CD8-positive, alpha-beta memory T cell (primary cell): ENCODE results near the gene LAMA3. TPM values are rescaled to one million over a fixed set of nuclear protein-coding genes. Genes with fewer than 3 reads are reported as not detected.

ENCODE experiments used
- CTCF ChIA-PET: fragments of 350-600 bp; sonication (Branson Sonifier 250); formaldehyde crosslinking; loops from one replicate; lab custom pipeline; 2021; ENCODE audit warnings: antibody characterized with exemption; lab: Charles Lee
- POLR2A ChIA-PET: fragments of 350-600 bp; sonication (Branson Sonifier 250); formaldehyde crosslinking; loops from one replicate; lab custom pipeline; 2021; ENCODE audit warnings: antibody characterized with exemption; lab: Charles Lee
- DNase-seq, 5 donors: peaks; one replicate each; pipeline versions ENCODE4 v3.0.0 to v3.0.0-alpha.2; 2020 to 2022; ENCODE audit warnings: mixed read lengths in 1 of 5
- H3K27ac ChIP-seq: one replicate; pipeline ENCODE4 v1.7.0; 2013; ENCODE audit warnings: low read depth, mild to moderate bottlenecking, low read length, moderate library complexity
- H3K27me3 ChIP-seq: 2 replicates; pipeline ENCODE4 v1.7.0; 2013; ENCODE audit warnings: low read length, mild to moderate bottlenecking; ENCODE audit not compliant: insufficient read depth, poor library complexity, severe bottlenecking
- H3K36me3 ChIP-seq: 2 replicates; pipeline ENCODE4 v1.7.0; 2013; ENCODE audit warnings: mild to moderate bottlenecking, low read length, moderate library complexity; ENCODE audit not compliant: insufficient read depth
- H3K4me1 ChIP-seq: 2 replicates; pipeline ENCODE4 v1.7.0; 2013; ENCODE audit warnings: mild to moderate bottlenecking, low read length, moderate library complexity; ENCODE audit not compliant: insufficient read depth
- H3K4me3 ChIP-seq: 2 replicates; pipeline ENCODE4 v1.7.0; 2013; ENCODE audit warnings: mild to moderate bottlenecking, low read length
- H3K9me3 ChIP-seq: 2 replicates; pipeline ENCODE4 v1.7.0; 2013; ENCODE audit warnings: mild to moderate bottlenecking, low read length
- H3K27ac Mint-ChIP-seq, 8 donors: one replicate each; pipeline ENCODE4 v1.8.0; 2020 to 2021; ENCODE audit warnings: mixed read lengths in 8 of 8, mild to moderate bottlenecking in 6 of 8, inconsistent platforms in 3 of 8, moderate library complexity in 3 of 8
- H3K27me3 Mint-ChIP-seq, 2 donors: one replicate each; pipeline ENCODE4 v1.8.0; 2020 to 2021; ENCODE audit warnings: mixed read lengths in 2 of 2, mild to moderate bottlenecking in 1 of 2, moderate library complexity in 1 of 2
- H3K36me3 Mint-ChIP-seq, 3 donors: one replicate each; pipeline ENCODE4 v1.8.0; 2020 to 2021; ENCODE audit warnings: mixed read lengths in 3 of 3, inconsistent platforms in 1 of 3, mild to moderate bottlenecking in 1 of 3
- H3K4me1 Mint-ChIP-seq, 3 donors: one replicate each; pipeline ENCODE4 v1.8.0; 2020 to 2021; ENCODE audit warnings: mixed read lengths in 3 of 3, inconsistent platforms in 1 of 3, mild to moderate bottlenecking in 1 of 3
- H3K4me3 Mint-ChIP-seq, 7 donors: one replicate each; pipeline ENCODE4 v1.8.0; 2020 to 2021; ENCODE audit warnings: mixed read lengths in 7 of 7, mild to moderate bottlenecking in 6 of 7, moderate library complexity in 4 of 7, inconsistent platforms in 2 of 7
- H3K9me3 Mint-ChIP-seq, 5 donors: one replicate each; pipeline ENCODE4 v1.8.0; 2020 to 2022; ENCODE audit warnings: mixed read lengths in 5 of 5, mild to moderate bottlenecking in 3 of 5, moderate library complexity in 2 of 5, inconsistent platforms in 1 of 5
- polyA plus RNA-seq: library from polyadenylated mRNA; unstranded; fragments of 300-500 nt; fragmentation: Illumina TruSeq; gene quantifications from one replicate; pipeline ENCODE4 v1.2.3, GENCODE V29; 2021
- total RNA-seq, 2 experiments: library from RNA; stranded (reverse); gene quantifications; one replicate each; pipeline ENCODE4 v1.2.3, GENCODE V29; 2021

LAMA3 gene
- total and polyA plus RNA-seq, 3 experiments from 2014 or later: 0.47 TPM; not detected in 2

GRCh38 chr18:23648456-23648855, 40.8 kb upstream of the LAMA3 start:
- ChIA-PET CTCF (no interaction called here), POLR2A (no interaction called here)
- Histone ChIP-seq H3K9me3 (no peaks in the 10 kb centered on the region), H3K4me3 (no peak overlapping the region), H3K4me1 (no peaks in the 10 kb centered on the region), H3K36me3 (no peaks in the 10 kb centered on the region), H3K27ac (no peak overlapping the region), H3K27me3 (no peaks in the 10 kb centered on the region)
- H3K4me3 Mint-ChIP-seq: no peak overlapping the region
- no peaks in the 10 kb centered on the region for H3K4me1 Mint-ChIP-seq
- H3K9me3 Mint-ChIP-seq: no peaks in the 10 kb centered on the region
- peaks cover 6 to 29% of the 10 kb centered on the region in 2 donors for H3K27me3 Mint-ChIP-seq
- H3K36me3 Mint-ChIP-seq: peaks cover 0 to 3% (median 0%) of the 10 kb centered on the region in 3 donors
- DNase-seq: no peak
- no peak overlapping the region for H3K27ac Mint-ChIP-seq

GRCh38 chr18:23648940-23649607, 40.2 kb upstream of the LAMA3 start:
- H3K27me3 ChIP-seq: no peaks in the 10 kb centered on the region
- no peak overlapping the region for H3K27ac ChIP-seq
- H3K4me1 ChIP-seq: no peaks in the 10 kb centered on the region
- Mint-ChIP-seq H3K4me1 (no peaks in the 10 kb centered on the region), H3K4me3 (no peak overlapping the region), H3K27ac (no peak overlapping the region), H3K9me3 (no peaks in the 10 kb centered on the region), H3K36me3 (peaks cover 0 to 3% (median 0%) of the 10 kb centered on the region in 3 donors), H3K27me3 (peaks cover 6 to 29% of the 10 kb centered on the region in 2 donors)
- no peak overlapping the region for H3K4me3 ChIP-seq
- CTCF ChIA-PET: no interaction called here
- H3K9me3 ChIP-seq: no peaks in the 10 kb centered on the region
- POLR2A ChIA-PET: no interaction called here
- no peak for DNase-seq
- H3K36me3 ChIP-seq: no peaks in the 10 kb centered on the region

- H3K4me3 Mint-ChIP-seq: no peak overlapping the region
- no peak overlapping the region for H3K27ac Mint-ChIP-seq
- H3K27me3 Mint-ChIP-seq: peaks cover 6 to 18% of the 10 kb centered on the region in 2 donors
- ChIA-PET POLR2A (no interaction called here), CTCF (interaction anchor here (1.0 to 1.3 kb wide), 3 partner anchors 12 to 31 kb away, joined by 3 read pairs; no protein-coding TSS in a partner anchor)
- H3K4me3 ChIP-seq: no peak overlapping the region
- no peak for DNase-seq
- no peaks in the 10 kb centered on the region for H3K27me3 ChIP-seq
- no peak overlapping the region for H3K27ac ChIP-seq
- peaks cover 0 to 3% (median 0%) of the 10 kb centered on the region in 3 donors for H3K36me3 Mint-ChIP-seq
- no peaks in the 10 kb centered on the region for H3K9me3 Mint-ChIP-seq
- H3K4me1 Mint-ChIP-seq: no peaks in the 10 kb centered on the region
- no peaks in the 10 kb centered on the region for H3K4me1 ChIP-seq
- H3K9me3 ChIP-seq: no peaks in the 10 kb centered on the region
- no peaks in the 10 kb centered on the region for H3K36me3 ChIP-seq
Measured at GRCh38 chr18:23650968-23651927, 38.0 kb upstream of the LAMA3 start.

- no peak for DNase-seq
- Mint-ChIP-seq H3K27ac (no peak overlapping the region), H3K36me3 (no peaks in the 10 kb centered on the region), H3K4me1 (no peaks in the 10 kb centered on the region), H3K4me3 (no peak overlapping the region), H3K9me3 (no peaks in the 10 kb centered on the region), H3K27me3 (peaks cover 7 to 18% of the 10 kb centered on the region in 2 donors)
- H3K4me3 ChIP-seq: no peak overlapping the region
- H3K27ac ChIP-seq: no peak overlapping the region
- H3K27me3 ChIP-seq: no peaks in the 10 kb centered on the region
- H3K9me3 ChIP-seq: no peaks in the 10 kb centered on the region
- H3K4me1 ChIP-seq: no peaks in the 10 kb centered on the region
- CTCF ChIA-PET: interaction anchor here (1.0 kb wide), 1 partner anchor 22 kb away, joined by 3 read pairs; no protein-coding TSS in a partner anchor
- H3K36me3 ChIP-seq: no peaks in the 10 kb centered on the region
- POLR2A ChIA-PET: no interaction called here
Measured at GRCh38 chr18:23652232-23652631, 37.0 kb upstream of the LAMA3 start.

- Histone ChIP-seq H3K4me3 (no peak overlapping the region), H3K4me1 (peaks cover 20% of the 10 kb centered on the region), H3K9me3 (no peaks in the 10 kb centered on the region), H3K27me3 (peaks cover 15% of the 10 kb centered on the region), H3K27ac (no peak overlapping the region), H3K36me3 (no peaks in the 10 kb centered on the region)
- Mint-ChIP-seq H3K9me3 (peaks cover 0 to 2% (median 0%) of the 10 kb centered on the region in 5 donors), H3K4me3 (no peak overlapping the region), H3K27ac (no peak overlapping the region), H3K36me3 (peaks cover 0 to 2% (median 0%) of the 10 kb centered on the region in 3 donors), H3K4me1 (peaks cover 15 to 20% (median 17%) of the 10 kb centered on the region in 3 donors), H3K27me3 (peaks cover 29 to 31% of the 10 kb centered on the region in 2 donors)
- ChIA-PET POLR2A (no interaction called here), CTCF (no interaction called here)
- DNase-seq: no peak
Measured at GRCh38 chr18:23658285-23658684, 31.0 kb upstream of the LAMA3 start.

GRCh38 chr18:23661735-23662308, 27.4 kb upstream of the LAMA3 start:
- CTCF ChIA-PET: interaction anchor here (0.7 kb wide), 1 partner anchor 636 kb away, joined by 3 read pairs; no protein-coding TSS in a partner anchor
- DNase-seq: peak in 1 of 5 donors; percentile 0
- Mint-ChIP-seq H3K4me1 (peaks cover 22% of the 10 kb centered on the region in 3 donors), H3K36me3 (peaks cover 0 to 2% (median 0%) of the 10 kb centered on the region in 3 donors), H3K27me3 (peaks cover 30 to 31% of the 10 kb centered on the region in 2 donors), H3K4me3 (peak overlapping the region; percentile 78 to 93 (median 83)), H3K9me3 (peaks cover 0 to 2% (median 0%) of the 10 kb centered on the region in 5 donors), H3K27ac (peak overlapping the region in 5 of 8 donors; percentile 27 to 69 (median 38))
- peak overlapping the region; percentile 66 for H3K4me3 ChIP-seq
- peaks cover 15% of the 10 kb centered on the region for H3K27me3 ChIP-seq
- H3K36me3 ChIP-seq: no peaks in the 10 kb centered on the region
- H3K27ac ChIP-seq: no peak overlapping the region
- H3K9me3 ChIP-seq: no peaks in the 10 kb centered on the region
- POLR2A ChIA-PET: interaction anchor here (0.7 to 0.8 kb wide), 2 partner anchors 290 to 477 kb away, joined by 4 to 14 read pairs; partner anchors contain the start of gene CABYR
- H3K4me1 ChIP-seq: peaks cover 24% of the 10 kb centered on the region

GRCh38 chr18:23662309-23663263, 26.7 kb upstream of the LAMA3 start, which contains the start of gene ANKRD29:
Gene ANKRD29 (minus strand): TSS chr18:23662911. CDS start chr18:23662730, 181 bp downstream.
- Mint-ChIP-seq H3K27ac (peak within 1 kb of the TSS in 6 of 8 donors; percentile 16 to 86 (median 56)), H3K4me3 (peak within 1 kb of the TSS; percentile 83 to 93 (median 89)), H3K36me3 (peaks cover 0 to 2% (median 0%) of the 10 kb centered on the region in 3 donors), H3K27me3 (peaks cover 30 to 31% of the 10 kb centered on the region in 2 donors), H3K4me1 (peaks cover 22% of the 10 kb centered on the region in 3 donors), H3K9me3 (peaks cover 0 to 2% (median 0%) of the 10 kb centered on the region in 5 donors)
- Histone ChIP-seq H3K4me3 (peak within 1 kb of the TSS; percentile 66), H3K27ac (no peak within 1 kb of the TSS), H3K4me1 (peaks cover 24% of the 10 kb centered on the region), H3K9me3 (no peaks in the 10 kb centered on the region), H3K27me3 (peaks cover 15% of the 10 kb centered on the region), H3K36me3 (no peaks in the 10 kb centered on the region)
- ChIA-PET CTCF (interaction anchor here (1.0 to 1.1 kb wide), 2 partner anchors 12 to 40 kb away, joined by 3 to 5 read pairs; no protein-coding TSS in a partner anchor), POLR2A (no interaction called here)
- DNase-seq: peak; percentile 36 to 66 (median 49)
